Posterior cingulate gyrus (tissue), 11 donors: ENCODE results near the gene CWC22.
"Not testable (repeated sequence)": the region's sequence is repeated elsewhere in the genome, so short reads cannot be mapped to it uniquely, and the experiment has no call there.

Experiments used
- DNase-seq, 10 donors: peaks; one replicate each; pipeline versions ENCODE4 v3.0.0 to v3.0.0-alpha.2; 2020 to 2021; ENCODE audit warnings: mixed read lengths in 3 of 10
- intact Hi-C: fragments of 100-400 bp; cut with DNase I; formaldehyde crosslinking; loops from one replicate; pipeline ENCODE4 v1.15.1; 2023

CWC22 gene

DNA sequence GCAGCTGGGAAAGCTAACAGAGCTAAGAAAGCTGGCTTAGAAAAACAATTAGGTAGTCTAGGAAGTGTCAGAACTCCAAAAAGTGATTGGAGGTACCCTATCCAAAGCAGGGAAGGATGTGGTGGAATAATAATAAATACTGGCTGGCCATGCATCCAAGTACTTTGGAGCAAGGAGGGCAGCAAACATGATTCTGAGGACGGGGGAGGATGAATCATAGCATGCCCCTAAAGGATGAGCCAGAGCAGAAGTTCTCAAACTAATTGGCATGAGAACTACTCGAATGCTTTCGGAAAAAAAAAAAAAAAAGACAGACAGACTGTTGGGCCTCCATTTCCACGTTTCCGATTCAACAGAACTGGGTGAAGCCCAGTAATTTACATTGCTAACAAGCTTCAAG lies 2.4 kb downstream of the CWC22 start:
- no peak for DNase-seq
- intact Hi-C loops: no loop called here

GRCh38 chr2:180003559-180003958 lies 3.5 kb downstream of the CWC22 start:
- intact Hi-C loops: no loop called here

DNA sequence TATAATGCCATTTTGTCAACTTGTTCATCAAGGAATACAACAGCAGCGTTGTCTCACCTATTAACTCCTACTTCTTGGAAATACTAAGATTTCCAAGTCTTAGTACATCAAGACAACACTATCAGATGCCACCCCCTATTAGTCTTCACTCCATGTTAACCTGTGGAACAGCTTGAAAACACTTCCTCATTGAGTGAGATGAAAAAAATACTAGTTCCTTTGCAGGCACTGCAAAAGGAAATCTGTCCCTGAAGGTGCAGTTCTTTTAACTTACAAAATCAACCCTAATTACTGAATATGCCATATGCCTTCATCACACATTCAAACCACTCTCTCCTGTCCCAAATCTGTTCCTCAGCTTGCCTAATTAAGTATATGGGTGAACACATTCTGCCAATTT lies 4.0 kb downstream of the CWC22 start:
- intact Hi-C loops: no loop called here
- no peak for DNase-seq

More at GRCh38 chr2:180003559-180003958, 3.5 kb downstream of the CWC22 start:
- DNase-seq: no peak

DNA sequence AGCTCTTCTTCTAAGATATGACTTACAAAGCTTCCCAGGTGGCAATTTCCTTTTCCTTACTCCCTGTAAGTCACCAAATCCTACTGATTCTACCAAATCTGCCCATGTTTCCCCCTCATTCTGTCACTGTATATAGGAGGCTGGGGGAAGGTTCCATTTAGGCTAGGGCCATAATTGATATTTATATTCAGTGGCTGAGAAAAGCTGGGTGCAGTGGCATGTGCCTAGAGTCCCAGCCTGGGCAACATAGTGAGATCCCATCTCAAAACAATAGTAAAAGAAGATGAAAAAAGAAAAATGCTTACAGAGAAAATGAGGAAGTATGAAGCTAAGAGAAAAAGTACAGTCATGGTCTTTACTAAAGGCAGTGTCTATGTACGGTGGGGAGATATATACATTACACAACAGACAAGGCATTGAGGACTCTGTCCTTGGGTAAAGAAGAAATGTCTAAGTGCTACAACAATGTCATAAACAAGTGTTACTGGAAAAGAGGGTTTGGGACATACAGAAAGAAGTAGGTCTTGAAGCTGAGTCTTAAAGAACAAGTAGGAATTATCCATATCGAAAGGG lies 4.8 kb downstream of the CWC22 start:
- intact Hi-C loops: no loop called here
- no peak for DNase-seq

DNA sequence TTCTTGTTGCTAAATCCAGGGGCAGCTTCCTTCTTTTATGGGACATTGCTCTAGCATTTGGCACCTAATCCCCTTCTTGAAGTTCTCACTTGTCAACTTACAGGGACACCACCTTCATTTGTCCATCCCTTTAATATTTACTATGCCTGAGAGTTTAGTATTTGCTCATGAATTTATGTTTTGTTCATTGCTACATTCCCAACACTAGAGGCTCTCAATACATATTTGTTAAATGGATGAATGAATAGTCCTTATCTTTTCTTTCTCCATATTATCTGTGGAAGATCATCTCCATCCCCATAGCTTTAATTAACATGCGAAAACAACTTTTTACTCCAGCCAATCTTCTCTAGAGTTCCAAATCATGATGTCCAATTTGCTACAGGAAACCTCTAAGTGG lies 5.4 kb downstream of the CWC22 start:
- intact Hi-C loops: no loop called here
- no peak for DNase-seq

DNA sequence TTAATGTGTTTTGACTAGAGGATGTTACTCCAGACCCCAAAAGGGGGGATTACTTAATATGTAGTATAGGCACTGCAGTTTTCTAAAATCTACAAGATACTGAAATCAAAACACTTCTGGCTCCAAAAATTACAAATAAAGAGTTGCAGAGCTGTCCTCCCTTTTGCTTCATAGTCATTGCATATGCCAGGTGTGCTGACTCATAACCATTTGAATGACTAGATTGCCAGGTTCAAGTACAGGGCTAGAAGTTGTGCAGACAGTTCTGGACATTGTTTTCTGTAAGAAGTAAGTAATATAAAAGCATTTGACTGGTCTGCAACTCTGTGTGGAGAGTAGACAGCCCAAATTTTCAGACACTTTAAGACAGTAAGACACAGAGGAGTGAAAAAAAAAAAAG lies 6.7 kb downstream of the CWC22 start:
- intact Hi-C loops: no loop called here
- no peak for DNase-seq

DNA sequence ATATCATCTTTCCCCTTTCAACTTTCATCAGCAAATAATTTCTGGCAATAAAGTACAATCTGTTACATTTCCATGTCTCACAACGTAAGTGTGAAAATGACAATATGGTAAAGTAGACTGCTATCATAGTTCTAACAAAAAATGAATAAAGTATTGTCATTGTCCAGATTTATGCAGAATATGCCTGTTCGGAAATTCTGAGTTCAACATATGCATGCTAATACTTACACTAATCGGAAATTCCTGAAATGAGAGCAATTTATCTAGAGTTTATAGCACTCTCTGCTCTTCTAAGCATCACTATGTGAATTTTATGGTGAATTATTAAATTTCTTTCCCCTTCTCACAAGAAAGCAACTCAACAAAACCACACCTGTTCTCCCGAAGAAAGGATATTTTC lies 8.1 kb downstream of the CWC22 start:
- intact Hi-C loops: loop anchor here (5.0 kb wide), 1 partner anchor 142 kb away; no protein-coding TSS in a partner anchor

GRCh38 chr2:179995741-179996515 lies 11.2 kb downstream of the CWC22 start:
- DNase-seq: no peak
- intact Hi-C loops: loop anchor here (5.0 kb wide), 1 partner anchor 139 kb away; no protein-coding TSS in a partner anchor

More for the DNA sequence above, 8.1 kb downstream of the CWC22 start:
- no peak for DNase-seq

DNA sequence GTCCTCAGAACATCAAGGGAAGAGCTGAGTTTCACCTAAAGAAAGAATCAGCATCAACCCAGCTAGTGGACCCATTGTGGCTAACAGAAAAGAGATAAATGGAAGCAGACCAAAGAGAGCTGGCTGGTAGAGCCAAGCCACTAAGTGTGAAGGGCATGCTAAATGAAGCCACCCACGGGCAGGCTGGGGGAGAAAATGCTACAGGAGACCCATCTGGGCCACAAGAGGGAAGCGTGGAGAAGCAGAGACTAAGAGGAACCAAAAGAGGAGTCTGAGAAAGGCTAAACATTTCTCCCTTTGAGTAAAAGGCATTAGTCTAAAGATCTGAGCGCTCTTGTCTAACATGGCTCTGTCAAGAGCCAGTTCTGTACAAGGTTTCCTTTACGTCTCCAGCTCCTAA lies 15.8 kb downstream of the CWC22 start:
- intact Hi-C loops: no loop called here
- peak in 6 of 10 donors; percentile 11 to 87 (median 48) for DNase-seq

GRCh38 chr2:179990676-179991317 lies 16.3 kb downstream of the CWC22 start:
- intact Hi-C loops: no loop called here
- no peak for DNase-seq

DNA sequence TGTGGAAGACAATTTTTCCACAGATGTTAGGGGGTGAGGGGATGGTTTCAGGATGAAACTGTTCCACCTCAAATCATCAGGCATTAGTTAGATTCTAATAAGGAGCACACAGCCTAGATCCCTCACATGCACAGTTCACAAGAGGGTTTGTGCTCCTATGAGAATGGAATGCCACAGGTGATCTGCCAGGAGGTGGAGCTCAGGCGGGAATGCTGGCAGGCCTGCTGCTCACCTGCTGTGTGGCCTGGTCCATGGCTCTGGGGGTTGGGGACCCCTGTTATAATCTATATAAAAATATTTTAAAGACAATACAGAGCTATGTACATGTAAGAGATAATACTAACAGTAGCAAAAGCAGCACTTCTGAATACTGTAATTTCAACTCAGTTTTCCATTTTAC lies 19.2 kb downstream of the CWC22 start:
- intact Hi-C loops: no loop called here
- no peak for DNase-seq

DNA sequence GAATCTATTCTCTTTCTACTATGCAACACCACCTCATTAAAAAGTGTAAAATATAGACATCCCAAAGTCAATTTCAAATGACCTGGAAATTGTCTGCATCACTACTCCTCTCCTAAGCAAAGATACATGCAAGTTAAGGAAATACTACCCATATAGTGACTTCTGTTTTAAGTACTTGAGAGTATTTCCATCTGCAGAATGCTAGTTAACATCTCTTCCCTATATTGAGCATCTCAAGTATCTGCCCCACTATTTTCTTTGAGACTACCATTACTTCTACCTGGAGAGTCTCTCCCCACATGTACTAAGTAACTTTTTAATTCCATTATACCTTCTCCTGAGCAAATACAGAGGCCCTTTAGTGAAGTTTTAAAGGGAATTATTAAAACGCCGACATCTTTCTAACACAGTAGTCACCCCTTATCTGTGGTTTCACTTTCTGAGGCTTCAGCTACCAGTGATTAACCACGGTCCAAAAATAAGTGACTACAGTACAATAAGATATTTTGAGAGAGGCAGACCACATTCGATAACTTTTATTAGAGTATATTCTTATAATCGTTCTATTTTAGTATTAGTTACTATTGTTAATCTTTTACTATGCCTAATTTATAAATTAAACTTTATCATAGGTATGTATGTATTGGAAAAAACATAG lies 21.8 kb downstream of the CWC22 start:
- DNase-seq: no peak
- intact Hi-C loops: no loop called here

- DNase-seq: no peak
- intact Hi-C loops: no loop called here
Observed at GRCh38 chr2:179983250-179983932, 23.7 kb downstream of the CWC22 start.

DNA sequence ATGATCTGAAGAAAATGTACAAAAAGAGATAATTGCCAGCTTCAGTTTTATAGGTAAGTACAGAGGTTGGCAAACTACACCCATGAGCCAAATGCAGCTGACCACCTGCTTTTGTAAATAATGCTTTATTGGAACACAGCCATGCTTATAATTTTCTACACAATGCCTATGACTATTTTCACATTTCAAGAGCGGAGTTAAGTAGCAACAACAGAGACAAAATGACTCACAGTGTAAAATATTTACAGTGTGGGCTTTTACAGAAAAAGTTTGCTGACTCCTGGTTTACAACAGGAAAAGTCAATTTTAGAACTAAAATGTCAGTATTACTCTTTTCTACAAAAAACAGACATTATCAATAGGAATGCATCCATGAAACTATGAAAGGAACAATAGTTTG lies 26.0 kb downstream of the CWC22 start:
- DNase-seq: no peak
- intact Hi-C loops: no loop called here

- peak in 2 of 10 donors; percentile 30 to 60 for DNase-seq
- intact Hi-C loops: no loop called here
Observed at GRCh38 chr2:179974761-179975160, 32.3 kb downstream of the CWC22 start.

GRCh38 chr2:179966778-179967394 lies 40.2 kb downstream of the CWC22 start:
- no peak for DNase-seq

GRCh38 chr2:179965291-179966258 lies 41.5 kb downstream of the CWC22 start:
- intact Hi-C loops: no loop called here
- no peak for DNase-seq

More at GRCh38 chr2:179966778-179967394, 40.2 kb downstream of the CWC22 start:
- intact Hi-C loops: no loop called here

DNA sequence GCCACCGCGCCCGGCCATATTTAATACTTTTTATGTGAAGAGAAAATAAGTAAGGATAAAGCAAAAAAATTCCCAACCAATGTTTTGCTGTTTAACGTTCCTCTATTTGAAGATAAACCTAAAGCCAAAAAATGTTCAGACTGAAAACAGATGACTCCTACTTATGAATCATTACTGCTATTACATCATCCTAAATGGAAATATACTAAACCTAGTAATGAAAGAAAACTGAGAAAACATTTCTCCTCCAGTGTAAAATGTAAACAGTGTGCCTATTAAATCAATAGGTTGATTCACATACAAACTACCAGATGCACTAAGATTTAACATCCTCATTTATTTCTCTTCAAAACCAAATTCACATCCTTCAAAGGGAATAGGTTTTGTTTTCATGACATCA lies 43.5 kb downstream of the CWC22 start:
- no peak for DNase-seq
- intact Hi-C loops: no loop called here

DNA sequence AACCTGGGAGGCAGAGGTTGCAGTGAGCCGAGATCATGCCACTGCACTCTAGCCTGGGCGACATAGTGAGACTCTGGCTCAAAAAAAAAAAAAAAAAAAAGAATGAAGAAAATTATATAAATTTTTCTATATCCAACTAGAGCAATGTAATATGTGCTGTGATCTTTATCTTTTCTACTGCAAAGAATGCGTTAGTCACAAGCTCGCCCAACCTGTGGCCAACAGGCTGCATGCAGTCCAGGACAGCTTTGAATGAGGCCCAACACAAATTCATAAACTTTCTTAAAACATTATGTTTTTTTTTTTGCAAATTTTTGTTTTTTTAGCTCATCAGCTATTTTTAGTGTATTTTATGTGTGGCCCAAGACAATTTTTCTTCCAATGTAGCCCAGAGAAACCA lies 48.8 kb downstream of the CWC22 start:
- DNase-seq: peak in 1 of 10 donors; percentile 44
- intact Hi-C loops: not testable (repeated sequence)
